CD4-positive, alpha-beta T cell treated with Interleukin-2 at 100 ng/mL for 4 hours (primary cell): Measurements from ENCODE around the gene CPT1A.

Experiments used
- DNase-seq: peaks from one replicate; pipeline ENCODE4 v3.0.0-alpha.2; 2020; ENCODE audit warnings: low spot score

CPT1A gene

GRCh38 chr11:68707527-68707926 is 134.2 kb downstream of the CPT1A start:
- no peak for DNase-seq

GRCh38 chr11:68704887-68705286 is 136.8 kb downstream of the CPT1A start:
- no peak for DNase-seq
